ENCODE results near the gene KCND3. TPM values are rescaled to one million over a fixed set of nuclear protein-coding genes. Genes with fewer than 3 reads are reported as not detected.

Gene KCND3
- total and polyA plus RNA-seq, 2 donors from 2014 or later, result 1.2 to 12.6 TPM

GRCh38 chr1:111973150-111973790 lies 16.2 kb downstream of the KCND3 start:
- H3K27me3 ChIP-seq (ENCODE audit: control insufficient read depth, insufficient read depth, low read length), result no peaks in the 10 kb centered on the region
- no peaks in the 10 kb centered on the region for H3K4me1 ChIP-seq (ENCODE audit: control insufficient read depth in 2 of 3, insufficient read depth in 2 of 3, low read depth in 1 of 3, low read length in 3 of 3)
- no peaks in the 10 kb centered on the region for H3K9me3 ChIP-seq (ENCODE audit: control insufficient read depth in 2 of 3, insufficient read depth in 1 of 3, low read length in 3 of 3)
- FAIRE-seq (no peak), DNase-seq (no peak)
- H3K4me3 ChIP-seq (ENCODE audit: low read length in 3 of 3), result no peak overlapping the region
- no peaks in the 10 kb centered on the region for H3K36me3 ChIP-seq (ENCODE audit: control insufficient read depth in 2 of 3, insufficient read depth in 3 of 3, low read length in 3 of 3)
- intact Hi-C loops (cut with DNase I), result no loop called here
- TF ChIP-seq CTCF (IDR thresholded peaks at IDR 0.05; ENCODE audit: borderline replicate concordance, extremely low read depth, insufficient read depth), result no peak
- H3K27ac ChIP-seq (ENCODE audit: low read depth in 2 of 2, low read length in 2 of 2), result no peak overlapping the region
- no peak overlapping the region for H3K9ac ChIP-seq (ENCODE audit: low read length in 3 of 3)

- DNase-seq, result no peak
- no peak overlapping the region for H3K4me3 ChIP-seq (ENCODE audit: low read length in 3 of 3)
- no peak for TF ChIP-seq CTCF (IDR thresholded peaks at IDR 0.05; ENCODE audit: borderline replicate concordance, extremely low read depth, insufficient read depth)
- H3K4me1 ChIP-seq (ENCODE audit: control insufficient read depth in 2 of 3, insufficient read depth in 2 of 3, low read depth in 1 of 3, low read length in 3 of 3), result no peaks in the 10 kb centered on the region
- no peak overlapping the region for H3K27ac ChIP-seq (ENCODE audit: low read depth in 2 of 2, low read length in 2 of 2)
- H3K36me3 ChIP-seq (ENCODE audit: control insufficient read depth in 2 of 3, insufficient read depth in 3 of 3, low read length in 3 of 3), result no peaks in the 10 kb centered on the region
- H3K9me3 ChIP-seq (ENCODE audit: control insufficient read depth in 2 of 3, insufficient read depth in 1 of 3, low read length in 3 of 3), result no peaks in the 10 kb centered on the region
- intact Hi-C loops (cut with DNase I), result no loop called here
- H3K9ac ChIP-seq (ENCODE audit: low read length in 3 of 3), result no peak overlapping the region
- H3K27me3 ChIP-seq (ENCODE audit: control insufficient read depth, insufficient read depth, low read length), result no peaks in the 10 kb centered on the region
- FAIRE-seq, result no peak
These were observed 18.1 kb downstream of the KCND3 start for GRCh38 chr1:111971396-111971795.

GRCh38 chr1:111968511-111968910 lies 21.0 kb downstream of the KCND3 start:
- no peak for TF ChIP-seq CTCF (IDR thresholded peaks at IDR 0.05; ENCODE audit: borderline replicate concordance, extremely low read depth, insufficient read depth)
- Histone ChIP-seq H3K27ac (ENCODE audit: low read depth in 2 of 2, low read length in 2 of 2) (no peak overlapping the region), H3K9me3 (ENCODE audit: control insufficient read depth in 2 of 3, insufficient read depth in 1 of 3, low read length in 3 of 3) (no peaks in the 10 kb centered on the region), H3K9ac (ENCODE audit: low read length in 3 of 3) (no peak overlapping the region), H3K36me3 (ENCODE audit: control insufficient read depth in 2 of 3, insufficient read depth in 3 of 3, low read length in 3 of 3) (no peaks in the 10 kb centered on the region), H3K4me1 (ENCODE audit: control insufficient read depth in 2 of 3, insufficient read depth in 2 of 3, low read depth in 1 of 3, low read length in 3 of 3) (no peaks in the 10 kb centered on the region), H3K27me3 (ENCODE audit: control insufficient read depth, insufficient read depth, low read length) (no peaks in the 10 kb centered on the region), H3K4me3 (ENCODE audit: low read length in 3 of 3) (no peak overlapping the region)
- DNase-seq (no peak), FAIRE-seq (no peak)
- intact Hi-C loops (cut with DNase I), result no loop called here

- H3K36me3 ChIP-seq (ENCODE audit: control insufficient read depth in 2 of 3, insufficient read depth in 3 of 3, low read length in 3 of 3), result no peaks in the 10 kb centered on the region
- no peak for TF ChIP-seq CTCF (IDR thresholded peaks at IDR 0.05; ENCODE audit: borderline replicate concordance, extremely low read depth, insufficient read depth)
- no peaks in the 10 kb centered on the region for H3K9me3 ChIP-seq (ENCODE audit: control insufficient read depth in 2 of 3, insufficient read depth in 1 of 3, low read length in 3 of 3)
- no peak overlapping the region for H3K9ac ChIP-seq (ENCODE audit: low read length in 3 of 3)
- H3K27me3 ChIP-seq (ENCODE audit: control insufficient read depth, insufficient read depth, low read length), result no peaks in the 10 kb centered on the region
- H3K27ac ChIP-seq (ENCODE audit: low read depth in 2 of 2, low read length in 2 of 2), result no peak overlapping the region
- FAIRE-seq (no peak), DNase-seq (no peak)
- intact Hi-C loops (cut with DNase I), result no loop called here
- no peaks in the 10 kb centered on the region for H3K4me1 ChIP-seq (ENCODE audit: control insufficient read depth in 2 of 3, insufficient read depth in 2 of 3, low read depth in 1 of 3, low read length in 3 of 3)
- no peak overlapping the region for H3K4me3 ChIP-seq (ENCODE audit: low read length in 3 of 3)
These were observed 21.6 kb downstream of the KCND3 start for GRCh38 chr1:111967886-111968285.

Measured in kidney (tissue), 14 donors.